ENCODE data around the gene PSME2. TPM values are rescaled to one million over a fixed set of nuclear protein-coding genes. Genes with fewer than 3 reads are reported as not detected.

PSME2 gene
- total RNA-seq, 4 donors from 2014 or later: 31.3 to 66.6 (median 47.5) TPM

DNA sequence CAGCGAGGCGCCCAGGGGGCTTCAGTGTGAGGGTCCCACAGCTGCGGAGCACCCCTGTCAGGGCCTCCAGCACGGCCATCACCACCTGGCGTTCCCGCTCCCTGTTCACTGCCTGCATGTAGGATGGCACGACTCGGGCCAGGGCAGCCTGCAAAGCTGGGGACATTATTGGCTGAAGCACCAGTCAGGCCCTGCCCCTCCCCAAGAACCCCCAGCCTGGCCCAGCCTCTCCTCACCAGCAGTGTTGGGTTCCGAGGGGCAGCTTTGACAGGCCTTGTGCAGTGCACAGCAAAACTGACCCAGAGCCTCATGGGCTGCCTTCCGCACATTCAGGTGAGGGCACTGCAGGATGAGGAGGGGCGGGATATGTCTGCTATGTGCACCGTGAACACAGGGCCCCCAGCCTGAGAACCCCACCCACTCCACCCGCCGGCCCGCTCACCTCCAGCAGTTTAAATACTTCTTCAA, 36.6 kb upstream of the PSME2 start:
- WGBS, 2 donors: 91 to 94% methylated on average over 3 to 13 of the region's 15 CpGs
- Histone ChIP-seq H3K4me3 (replicated peaks in 1 of 3) (no peak overlapping the region), H3K36me3 (peaks cover 43 to 47% of the 10 kb centered on the region in 2 donors), H3K4me1 (peaks cover 7 to 26% of the 10 kb centered on the region in 2 donors), H3K9me3 (no peaks in the 10 kb centered on the region), H3K27me3 (no peaks in the 10 kb centered on the region), H3K27ac (no peak overlapping the region)
- no peak for DNase-seq
- intact Hi-C loops (cut with DNase I): no loop called here
- TF ChIP-seq POLR2A (IDR thresholded peaks at IDR 0.05): no peak
- TF ChIP-seq, protein P1, sequence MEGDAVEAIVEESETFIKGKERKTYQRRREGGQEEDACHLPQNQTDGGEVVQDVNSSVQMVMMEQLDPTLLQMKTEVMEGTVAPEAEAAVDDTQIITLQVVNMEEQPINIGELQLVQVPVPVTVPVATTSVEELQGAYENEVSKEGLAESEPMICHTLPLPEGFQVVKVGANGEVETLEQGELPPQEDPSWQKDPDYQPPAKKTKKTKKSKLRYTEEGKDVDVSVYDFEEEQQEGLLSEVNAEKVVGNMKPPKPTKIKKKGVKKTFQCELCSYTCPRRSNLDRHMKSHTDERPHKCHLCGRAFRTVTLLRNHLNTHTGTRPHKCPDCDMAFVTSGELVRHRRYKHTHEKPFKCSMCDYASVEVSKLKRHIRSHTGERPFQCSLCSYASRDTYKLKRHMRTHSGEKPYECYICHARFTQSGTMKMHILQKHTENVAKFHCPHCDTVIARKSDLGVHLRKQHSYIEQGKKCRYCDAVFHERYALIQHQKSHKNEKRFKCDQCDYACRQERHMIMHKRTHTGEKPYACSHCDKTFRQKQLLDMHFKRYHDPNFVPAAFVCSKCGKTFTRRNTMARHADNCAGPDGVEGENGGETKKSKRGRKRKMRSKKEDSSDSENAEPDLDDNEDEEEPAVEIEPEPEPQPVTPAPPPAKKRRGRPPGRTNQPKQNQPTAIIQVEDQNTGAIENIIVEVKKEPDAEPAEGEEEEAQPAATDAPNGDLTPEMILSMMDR (IDR thresholded peaks at IDR 0.05): no peak

DNA sequence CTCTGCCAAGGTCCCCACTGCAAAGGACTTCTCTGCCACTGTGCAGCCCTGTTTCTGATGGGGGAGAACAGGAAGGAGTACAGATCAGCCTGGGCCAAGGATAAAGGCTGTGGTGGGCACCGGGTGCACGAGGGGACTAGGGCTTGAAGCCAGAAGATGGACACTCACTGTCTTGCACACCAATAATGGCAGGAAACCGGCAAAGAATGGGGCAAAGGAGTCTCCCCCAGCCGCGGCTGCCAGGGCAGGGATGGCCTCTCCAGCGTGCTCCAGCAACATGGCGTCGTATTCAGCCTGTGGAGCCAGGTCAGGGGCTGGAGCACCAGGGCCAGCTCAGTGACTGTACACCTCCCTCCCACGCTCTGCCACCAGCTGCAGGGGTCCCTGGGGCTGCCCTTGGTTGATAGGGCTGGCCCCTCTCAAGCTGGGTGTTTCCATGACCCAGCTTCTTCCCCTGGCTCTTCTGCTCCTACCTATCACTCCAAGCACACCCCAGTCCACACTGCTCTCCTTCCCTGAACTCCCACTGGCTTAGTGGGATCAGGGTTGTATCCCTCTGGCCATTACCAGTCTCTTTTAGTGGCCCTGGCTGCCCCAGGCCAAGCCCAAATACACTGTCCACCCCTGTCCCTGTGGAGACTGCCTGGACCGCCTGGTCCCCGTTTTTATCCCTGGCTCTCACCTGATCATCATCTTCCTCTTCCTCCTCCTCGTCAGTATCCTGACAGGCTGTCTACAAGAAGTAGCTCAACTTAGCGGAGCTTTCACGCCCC, 35.9 kb upstream of the PSME2 start:
- H3K27ac ChIP-seq: no peak overlapping the region
- peaks cover 43 to 47% of the 10 kb centered on the region in 2 donors for H3K36me3 ChIP-seq
- no peaks in the 10 kb centered on the region for H3K9me3 ChIP-seq
- peaks cover 0 to 19% of the 10 kb centered on the region in 2 donors for H3K4me1 ChIP-seq
- H3K27me3 ChIP-seq: no peaks in the 10 kb centered on the region
- intact Hi-C loops (cut with DNase I): no loop called here
- 90 to 93% methylated on average over 6 to 13 of the region's 14 CpGs for WGBS, 2 donors
- no peak overlapping the region for H3K4me3 ChIP-seq (replicated peaks in 1 of 3)
- no peak for DNase-seq
- TF ChIP-seq, protein P1 (IDR thresholded peaks at IDR 0.05): no peak
- no peak for TF ChIP-seq POLR2A (IDR thresholded peaks at IDR 0.05)

DNA sequence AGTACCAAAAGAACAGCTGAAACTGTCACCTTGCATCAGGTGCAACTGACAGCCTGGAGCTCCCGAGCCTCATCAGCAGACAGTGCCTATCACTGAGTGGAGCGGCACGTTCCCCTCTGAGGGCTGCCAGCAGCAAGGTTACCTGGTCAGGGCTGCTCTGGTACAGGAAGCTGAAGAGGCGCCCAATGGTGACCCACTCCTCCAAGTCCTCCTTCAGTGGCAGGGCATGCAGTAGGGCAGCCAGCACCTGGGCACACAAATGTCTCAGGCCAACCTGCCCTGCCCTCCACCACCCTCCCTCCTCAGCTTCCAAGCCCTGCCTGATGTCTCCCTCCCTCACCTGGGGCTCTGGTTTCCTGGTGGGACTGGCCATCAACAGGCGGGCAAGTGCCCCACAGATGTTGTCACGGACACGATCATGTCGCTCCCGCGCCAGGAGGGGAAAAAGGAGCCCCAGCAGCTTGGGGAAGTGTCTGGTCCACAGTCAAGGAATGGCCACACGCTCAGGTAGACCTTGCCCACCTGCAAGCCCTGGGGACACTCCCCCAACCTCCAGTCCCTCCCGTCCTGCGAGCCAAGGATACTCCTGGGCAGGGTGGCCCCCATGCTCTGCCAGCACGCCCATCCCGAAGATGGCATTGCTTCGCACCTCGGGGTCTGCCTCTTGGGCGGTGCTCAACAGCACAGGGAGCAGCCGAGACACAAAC, 35.1 kb upstream of the PSME2 start:
- no peak for TF ChIP-seq POLR2A (IDR thresholded peaks at IDR 0.05)
- TF ChIP-seq, protein P1 (IDR thresholded peaks at IDR 0.05): no peak
- no peak overlapping the region for H3K27ac ChIP-seq
- peaks cover 0 to 17% of the 10 kb centered on the region in 2 donors for H3K4me1 ChIP-seq
- intact Hi-C loops (cut with DNase I): no loop called here
- peaks cover 41 to 45% of the 10 kb centered on the region in 2 donors for H3K36me3 ChIP-seq
- H3K4me3 ChIP-seq (replicated peaks in 1 of 3): no peak overlapping the region
- no peaks in the 10 kb centered on the region for H3K27me3 ChIP-seq
- DNase-seq: no peak
- 93 to 94% methylated on average over 8 to 18 of the region's 19 CpGs for WGBS, 2 donors
- H3K9me3 ChIP-seq: no peaks in the 10 kb centered on the region

DNA sequence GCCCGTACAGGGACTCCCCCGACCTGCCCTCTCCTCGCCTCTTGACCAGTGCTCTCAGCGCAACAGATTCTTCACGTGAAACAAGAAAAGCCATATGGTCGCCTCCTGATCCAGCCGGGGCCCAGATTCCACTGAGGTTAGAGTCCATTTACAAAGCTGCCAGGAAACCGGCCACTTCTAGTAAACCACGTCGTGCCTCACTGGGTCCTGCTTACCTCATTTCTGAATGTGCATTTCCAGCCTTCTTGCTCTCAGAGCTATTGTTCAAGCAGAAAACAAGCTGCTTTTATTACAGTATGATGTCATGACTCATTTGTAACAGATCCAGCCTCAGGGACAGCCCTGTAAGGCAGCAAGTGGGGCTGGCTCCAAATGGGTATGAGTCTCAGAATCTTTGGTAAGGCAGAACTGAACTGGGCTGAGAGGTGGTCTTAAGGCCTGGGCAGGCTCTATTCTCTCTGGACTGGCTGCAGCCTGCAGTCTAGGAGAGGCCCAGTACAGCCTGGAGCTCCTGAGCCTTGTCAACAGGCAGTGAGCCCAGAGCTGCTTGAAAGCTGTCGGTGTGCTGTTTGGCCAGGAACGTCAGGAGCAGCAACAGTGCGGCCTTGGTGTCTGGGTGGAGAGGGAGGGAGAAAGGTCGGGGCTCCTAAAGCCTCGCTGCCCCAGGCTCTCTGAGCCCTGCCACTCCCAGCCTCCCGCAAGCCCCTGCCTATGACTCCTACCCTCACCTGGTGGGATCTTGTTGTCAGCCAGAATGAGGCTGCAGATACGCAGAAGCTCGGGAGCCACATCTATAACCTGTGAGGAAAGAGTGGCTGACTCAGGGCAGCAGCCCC, 33.8 kb upstream of the PSME2 start:
- Histone ChIP-seq H3K27ac (peak overlapping the region in 2 of 3 donors; percentile 7 to 59), H3K9me3 (no peaks in the 10 kb centered on the region), H3K4me3 (replicated peaks in 1 of 3) (no peak overlapping the region), H3K27me3 (no peaks in the 10 kb centered on the region), H3K4me1 (peaks cover 0 to 17% of the 10 kb centered on the region in 2 donors), H3K36me3 (peaks cover 33 to 35% of the 10 kb centered on the region in 2 donors)
- no peak for TF ChIP-seq POLR2A (IDR thresholded peaks at IDR 0.05)
- TF ChIP-seq, protein P1 (IDR thresholded peaks at IDR 0.05): no peak
- intact Hi-C loops (cut with DNase I): no loop called here
- 77 to 83% methylated on average over 17 to 18 of the region's 18 CpGs for WGBS, 2 donors
- peak; percentile 24 to 26 for DNase-seq
